ENCODE results near the gene TPM3. TPM values are rescaled to one million over a fixed set of nuclear protein-coding genes. Genes with fewer than 3 reads are reported as not detected.
"Not testable (repeated sequence)": the region's sequence is repeated elsewhere in the genome, so short reads cannot be mapped to it uniquely, and the experiment has no call there.

The TPM3 gene
- total RNA-seq, 6 donors from 2014 or later: 149 to 452 (median 344) TPM

DNA sequence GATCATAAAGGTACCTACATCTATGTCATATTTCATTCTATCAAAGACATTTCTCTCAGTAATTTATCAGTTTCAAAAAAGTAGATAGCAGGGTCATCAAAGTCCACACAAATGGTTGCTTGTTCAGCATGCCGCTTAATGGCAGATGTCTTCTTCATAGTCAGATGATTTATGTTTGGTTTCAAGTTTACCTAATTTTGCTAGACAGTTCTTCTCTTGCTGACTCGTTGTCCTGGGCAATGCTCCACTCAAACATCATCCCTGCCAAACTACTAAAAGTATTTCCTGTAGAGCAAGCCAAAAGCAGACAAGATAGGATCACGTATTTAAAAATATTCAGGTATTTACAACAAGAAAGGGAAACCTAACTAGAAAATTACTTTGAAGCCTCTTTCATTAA, 50.7 kb downstream of the TPM3 start:
- Histone ChIP-seq H3K4me1 (no peaks in the 10 kb centered on the region), H3K9me3 (no peaks in the 10 kb centered on the region), H3K27me3 (no peaks in the 10 kb centered on the region), H3K4me3 (no peak overlapping the region), H3K36me3 (no peaks in the 10 kb centered on the region), H3K27ac (no peak overlapping the region)
- no peak for TF ChIP-seq POLR2AphosphoS5 (IDR thresholded peaks at IDR 0.05)
- TF ChIP-seq, protein P1, sequence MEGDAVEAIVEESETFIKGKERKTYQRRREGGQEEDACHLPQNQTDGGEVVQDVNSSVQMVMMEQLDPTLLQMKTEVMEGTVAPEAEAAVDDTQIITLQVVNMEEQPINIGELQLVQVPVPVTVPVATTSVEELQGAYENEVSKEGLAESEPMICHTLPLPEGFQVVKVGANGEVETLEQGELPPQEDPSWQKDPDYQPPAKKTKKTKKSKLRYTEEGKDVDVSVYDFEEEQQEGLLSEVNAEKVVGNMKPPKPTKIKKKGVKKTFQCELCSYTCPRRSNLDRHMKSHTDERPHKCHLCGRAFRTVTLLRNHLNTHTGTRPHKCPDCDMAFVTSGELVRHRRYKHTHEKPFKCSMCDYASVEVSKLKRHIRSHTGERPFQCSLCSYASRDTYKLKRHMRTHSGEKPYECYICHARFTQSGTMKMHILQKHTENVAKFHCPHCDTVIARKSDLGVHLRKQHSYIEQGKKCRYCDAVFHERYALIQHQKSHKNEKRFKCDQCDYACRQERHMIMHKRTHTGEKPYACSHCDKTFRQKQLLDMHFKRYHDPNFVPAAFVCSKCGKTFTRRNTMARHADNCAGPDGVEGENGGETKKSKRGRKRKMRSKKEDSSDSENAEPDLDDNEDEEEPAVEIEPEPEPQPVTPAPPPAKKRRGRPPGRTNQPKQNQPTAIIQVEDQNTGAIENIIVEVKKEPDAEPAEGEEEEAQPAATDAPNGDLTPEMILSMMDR (IDR thresholded peaks at IDR 0.05): no peak
- no peak for TF ChIP-seq EP300 (IDR thresholded peaks at IDR 0.05)
- no peak for TF ChIP-seq POLR2A (IDR thresholded peaks at IDR 0.05)
- DNase-seq (no peak), ATAC-seq (ENCODE audit: low FRiP score in 2 of 2) (no peak)
- WGBS, 2 donors: 35 to 43% methylated on average over 3 of the region's 3 CpGs

DNA sequence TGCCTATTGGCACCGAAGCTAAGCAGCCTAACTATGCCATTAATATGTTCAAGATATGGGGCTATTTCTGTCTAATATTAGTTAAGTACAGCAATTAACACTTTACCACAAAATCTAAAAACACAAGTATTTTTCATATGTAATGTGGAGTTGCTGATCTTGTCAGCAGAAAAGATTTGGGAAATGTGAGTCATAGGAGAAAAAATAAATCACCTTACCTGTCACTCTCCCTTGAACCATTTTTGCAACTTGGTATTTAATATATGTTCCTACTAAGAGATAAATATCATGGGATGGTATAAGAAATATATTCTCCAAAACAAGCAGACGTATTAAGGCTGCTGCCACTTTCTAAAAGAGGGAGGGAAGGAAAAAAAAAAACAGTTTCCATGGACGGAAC, 54.0 kb downstream of the TPM3 start:
- DNase-seq (no peak), ATAC-seq (ENCODE audit: low FRiP score in 2 of 2) (no peak)
- Histone ChIP-seq H3K9me3 (no peaks in the 10 kb centered on the region), H3K27ac (no peak overlapping the region), H3K4me3 (no peak overlapping the region), H3K36me3 (no peaks in the 10 kb centered on the region), H3K4me1 (no peaks in the 10 kb centered on the region), H3K27me3 (no peaks in the 10 kb centered on the region)
- TF ChIP-seq, protein P1 (IDR thresholded peaks at IDR 0.05): no peak
- TF ChIP-seq POLR2A (IDR thresholded peaks at IDR 0.05): no peak
- TF ChIP-seq POLR2AphosphoS5 (IDR thresholded peaks at IDR 0.05): no peak
- TF ChIP-seq EP300 (IDR thresholded peaks at IDR 0.05): no peak
- WGBS, 2 donors: 86 to 87% methylated on average over 3 of the region's 3 CpGs

DNA sequence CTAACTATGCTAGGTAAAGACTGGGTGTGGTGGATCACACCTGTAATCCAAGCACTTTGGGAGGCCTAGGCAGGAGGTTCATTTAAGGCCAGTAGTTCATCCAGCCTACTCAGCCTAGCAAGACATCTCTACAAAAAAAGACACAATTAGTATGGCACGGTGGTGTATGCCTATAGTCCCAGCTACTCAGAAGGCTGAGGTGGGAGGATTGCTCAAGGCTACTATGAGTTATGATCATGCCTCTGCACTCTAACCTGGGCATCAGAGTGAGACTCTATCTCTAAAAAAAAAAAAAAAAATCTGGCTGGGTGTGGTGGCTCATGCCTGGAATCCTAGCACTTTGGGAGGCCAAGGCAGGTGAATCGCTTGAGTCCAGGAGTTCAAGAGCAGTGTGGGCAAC, 58.6 kb downstream of the TPM3 start:
- no peak for TF ChIP-seq POLR2AphosphoS5 (IDR thresholded peaks at IDR 0.05)
- no peak for TF ChIP-seq POLR2A (IDR thresholded peaks at IDR 0.05)
- TF ChIP-seq EP300 (IDR thresholded peaks at IDR 0.05): no peak
- TF ChIP-seq, protein P1 (IDR thresholded peaks at IDR 0.05): no peak

DNA sequence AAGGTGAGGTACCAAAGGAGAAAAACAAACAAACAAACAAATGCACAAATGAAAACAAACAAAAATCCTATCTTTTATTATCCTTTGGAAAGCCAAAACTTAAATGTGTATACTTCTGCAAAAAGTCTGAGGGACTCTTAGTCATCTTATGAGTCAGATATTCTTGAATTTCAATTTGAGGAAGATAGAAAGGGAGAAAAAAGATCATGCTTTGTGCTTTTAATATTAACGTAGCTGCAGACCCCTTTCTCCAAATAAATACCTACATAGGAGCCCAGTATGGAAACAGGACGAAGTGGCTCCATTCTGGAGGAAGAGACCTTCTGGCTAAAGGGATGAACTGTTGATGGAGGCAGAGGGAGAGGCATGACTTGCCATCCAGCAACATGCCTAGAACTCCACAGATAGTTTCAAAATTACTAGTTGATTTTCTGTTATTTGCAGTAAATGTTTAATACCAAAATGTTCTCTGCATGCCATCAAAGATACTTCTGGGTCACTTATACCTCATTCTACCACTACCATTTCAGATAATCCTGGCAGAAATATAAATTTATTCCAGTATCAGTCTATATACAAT, 62.4 kb downstream of the TPM3 start:
- no peaks in the 10 kb centered on the region for H3K9me3 ChIP-seq
- 63 to 72% methylated on average over 2 of the region's 2 CpGs for WGBS, 2 donors
- no peaks in the 10 kb centered on the region for H3K36me3 ChIP-seq
- TF ChIP-seq, protein P1 (IDR thresholded peaks at IDR 0.05): no peak
- TF ChIP-seq POLR2A (IDR thresholded peaks at IDR 0.05): no peak
- TF ChIP-seq EP300 (IDR thresholded peaks at IDR 0.05): no peak
- TF ChIP-seq POLR2AphosphoS5 (IDR thresholded peaks at IDR 0.05): no peak
- no peak overlapping the region for H3K4me3 ChIP-seq
- no peak for ATAC-seq (ENCODE audit: low FRiP score in 2 of 2)
- H3K27ac ChIP-seq: no peak overlapping the region
- no peaks in the 10 kb centered on the region for H3K27me3 ChIP-seq
- no peak for DNase-seq
- H3K4me1 ChIP-seq: no peaks in the 10 kb centered on the region

More for the DNA sequence above, 58.6 kb downstream of the TPM3 start:
- ATAC-seq (ENCODE audit: low FRiP score in 2 of 2) (no peak), DNase-seq (no peak)
- WGBS, 2 donors: 98 to 100% methylated on average over 2 of the region's 2 CpGs
- no peaks in the 10 kb centered on the region for H3K4me1 ChIP-seq
- no peaks in the 10 kb centered on the region for H3K36me3 ChIP-seq
- no peaks in the 10 kb centered on the region for H3K9me3 ChIP-seq
- H3K4me3 ChIP-seq: no peak overlapping the region
- H3K27me3 ChIP-seq: no peaks in the 10 kb centered on the region
- no peak overlapping the region for H3K27ac ChIP-seq

DNA sequence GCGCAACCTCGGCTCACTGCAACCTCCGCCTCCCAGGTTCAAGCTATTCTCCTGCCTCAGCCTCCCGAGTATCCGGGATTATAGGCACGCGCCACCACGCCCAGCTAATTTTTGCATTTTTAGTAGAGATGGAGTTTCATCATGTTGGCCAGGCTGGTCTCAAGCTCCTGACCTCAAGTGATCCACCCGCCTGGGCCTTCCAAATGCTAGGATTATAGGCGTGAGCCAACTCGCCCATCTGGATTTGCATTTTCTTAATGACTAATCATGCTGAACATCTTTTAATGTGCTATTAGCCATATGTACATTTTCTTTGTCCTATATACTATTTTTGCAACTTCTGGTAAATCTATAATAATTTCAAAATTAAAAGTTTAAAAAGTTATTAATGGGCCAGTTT, 68.7 kb downstream of the TPM3 start:
- 96 to 97% methylated on average over 11 of the region's 11 CpGs for WGBS, 2 donors
- not testable (repeated sequence) for DNase-seq; H3K27ac ChIP-seq; H3K36me3 ChIP-seq; H3K4me1 ChIP-seq; ATAC-seq (ENCODE audit: low FRiP score in 2 of 2); H3K27me3 ChIP-seq; H3K4me3 ChIP-seq; H3K9me3 ChIP-seq
